ENCODE measurements around the gene TEAD4. TPM values are rescaled to one million over a fixed set of nuclear protein-coding genes. Genes with fewer than 3 reads are reported as not detected.

The TEAD4 gene
- total RNA-seq, 1 experiment from 2014 or later = 127 TPM

DNA sequence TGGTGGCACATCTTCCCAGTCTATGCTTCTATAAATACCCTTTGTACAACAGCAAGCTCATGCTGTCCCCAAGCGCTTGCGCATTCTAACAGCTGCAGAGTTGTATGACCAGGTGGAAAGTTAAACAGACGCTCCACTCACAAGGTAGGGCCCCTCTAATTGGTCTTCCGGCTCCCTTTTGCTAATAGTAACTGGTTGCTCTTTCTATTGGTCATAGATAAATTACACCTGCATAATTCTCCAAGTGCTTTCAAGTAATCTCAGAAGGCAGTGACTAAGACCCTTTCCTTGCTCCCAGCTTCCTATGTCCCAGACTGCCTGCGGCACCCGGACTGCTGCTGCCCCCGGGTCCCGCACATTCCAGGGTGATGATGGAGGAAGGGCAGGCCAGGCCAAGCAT lies 111.9 kb downstream of the TEAD4 start:
- H3K27ac Mint-ChIP-seq = no peak overlapping the region; a peak in 1 of 7 replicates
- no peak overlapping the region for H3K4me3 Mint-ChIP-seq
- no peak overlapping the region for H3T11ph ChIP-seq (ENCODE audit: low read length)
- no peaks in the 10 kb centered on the region for H3K23me2 ChIP-seq (ENCODE audit: insufficient read length, low read depth, low read length, poor library complexity, severe bottlenecking)
- H2BK20ac ChIP-seq (ENCODE audit: low read depth, low read length, poor library complexity, severe bottlenecking) = no peak overlapping the region
- peak; percentile 28 for DNase-seq
- no peak overlapping the region for H3K9ac ChIP-seq (ENCODE audit: extremely low read depth, insufficient read length, low read length)
- H3K4me1 Mint-ChIP-seq = peaks cover 2% of the 10 kb centered on the region in 2 experiments; a peak in 3 of 4 replicates
- H2AFZ ChIP-seq (ENCODE audit: low read length) = no peak overlapping the region
- H3K4me2 ChIP-seq (ENCODE audit: insufficient read depth, insufficient read length, low read length) = no peak overlapping the region
- no peaks in the 10 kb centered on the region for H3K9me3 Mint-ChIP-seq
- WGBS (ENCODE audit: extremely low coverage, insufficient read length, low lambda C conversion rate) = no CpG with 5 or more reads among the region's 8 CpGs
- no peak overlapping the region for H3K18ac ChIP-seq (ENCODE audit: insufficient read length, low read depth, low read length)
- no peaks in the 10 kb centered on the region for H3K79me2 ChIP-seq (ENCODE audit: insufficient read depth, low read length)
- no peak overlapping the region for H3K27ac ChIP-seq (ENCODE audit: insufficient read length, low read depth, low read length)
- H4K8ac ChIP-seq (replicated peaks; ENCODE audit: insufficient read length, low read depth, low read length) = no peak overlapping the region
- no peaks in the 10 kb centered on the region for H3K9me3 ChIP-seq (ENCODE audit: control insufficient read depth, low read depth, low read length)
- H3K4ac ChIP-seq (ENCODE audit: low read depth, low read length) = no peak overlapping the region
- no peak overlapping the region for H2BK15ac ChIP-seq (ENCODE audit: low read depth, low read length)
- no peak overlapping the region for H4K91ac ChIP-seq (ENCODE audit: insufficient read length, low read depth, low read length)
- TF ChIP-seq, protein P1, sequence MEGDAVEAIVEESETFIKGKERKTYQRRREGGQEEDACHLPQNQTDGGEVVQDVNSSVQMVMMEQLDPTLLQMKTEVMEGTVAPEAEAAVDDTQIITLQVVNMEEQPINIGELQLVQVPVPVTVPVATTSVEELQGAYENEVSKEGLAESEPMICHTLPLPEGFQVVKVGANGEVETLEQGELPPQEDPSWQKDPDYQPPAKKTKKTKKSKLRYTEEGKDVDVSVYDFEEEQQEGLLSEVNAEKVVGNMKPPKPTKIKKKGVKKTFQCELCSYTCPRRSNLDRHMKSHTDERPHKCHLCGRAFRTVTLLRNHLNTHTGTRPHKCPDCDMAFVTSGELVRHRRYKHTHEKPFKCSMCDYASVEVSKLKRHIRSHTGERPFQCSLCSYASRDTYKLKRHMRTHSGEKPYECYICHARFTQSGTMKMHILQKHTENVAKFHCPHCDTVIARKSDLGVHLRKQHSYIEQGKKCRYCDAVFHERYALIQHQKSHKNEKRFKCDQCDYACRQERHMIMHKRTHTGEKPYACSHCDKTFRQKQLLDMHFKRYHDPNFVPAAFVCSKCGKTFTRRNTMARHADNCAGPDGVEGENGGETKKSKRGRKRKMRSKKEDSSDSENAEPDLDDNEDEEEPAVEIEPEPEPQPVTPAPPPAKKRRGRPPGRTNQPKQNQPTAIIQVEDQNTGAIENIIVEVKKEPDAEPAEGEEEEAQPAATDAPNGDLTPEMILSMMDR (conservative IDR thresholded peaks at IDR 0.05) = no peak
- H2BK5ac ChIP-seq (ENCODE audit: insufficient read length, low read length) = no peak overlapping the region
- no peak overlapping the region for H3K14ac ChIP-seq (ENCODE audit: insufficient read depth, low read length)
- H2BK120ac ChIP-seq (ENCODE audit: low read depth, low read length, poor library complexity, severe bottlenecking) = no peak overlapping the region
- H3K56ac ChIP-seq (ENCODE audit: insufficient read length, low read depth, low read length) = no peak overlapping the region
- no peaks in the 10 kb centered on the region for H4K20me1 ChIP-seq (ENCODE audit: control insufficient read depth, insufficient read depth, insufficient read length)
- H3K79me1 ChIP-seq (ENCODE audit: insufficient read depth, low read depth, low read length, poor library complexity, severe bottlenecking) = no peaks in the 10 kb centered on the region
- H3K4me1 ChIP-seq (ENCODE audit: insufficient read depth, low read length) = no peaks in the 10 kb centered on the region
- H3K27me3 Mint-ChIP-seq (ENCODE audit: low read depth) = peaks cover 14% of the 10 kb centered on the region
- H2AK5ac ChIP-seq (ENCODE audit: insufficient read length, low read length) = no peak overlapping the region
- H2BK12ac ChIP-seq (ENCODE audit: insufficient read length, low read depth, low read length) = no peak overlapping the region
- H3K36me3 Mint-ChIP-seq (ENCODE audit: insufficient read depth in 1 of 3, low read depth in 3 of 3) = no peaks in the 10 kb centered on the region
- no peak overlapping the region for H4K5ac ChIP-seq (ENCODE audit: insufficient read length, low read depth, low read length)
- no peaks in the 10 kb centered on the region; the same call in 1 of the 2 replicates for H3K27me3 ChIP-seq (ENCODE audit: insufficient read depth, low read length)
- H3K23ac ChIP-seq (ENCODE audit: insufficient read length, low read depth, low read length) = no peak overlapping the region
